Heart right ventricle (tissue), 16 donors: ENCODE data around the gene VSTM4. TPM values are rescaled to one million over a fixed set of nuclear protein-coding genes. Genes with fewer than 3 reads are reported as not detected.

Experiments used
- ATAC-seq, 8 donors: fragments of 200-7000 bp; cut with Tn5 transposase; one replicate each; pipeline ENCODE4 v1.9.1; 2020; ENCODE audit warnings: mild to moderate bottlenecking in 8 of 8, moderate library complexity in 8 of 8, moderate number of reproducible peaks in 1 of 8
- DNase-seq, 2 donors: peaks; one replicate each; pipeline ENCODE4 v3.0.0-alpha.2; 2020
- H3K27ac ChIP-seq, 10 donors: fragments of 200-600 bp; sonication (generic) in 2 of 10; one replicate each; pipeline versions ENCODE4 v1.5.0 to v1.8.0; 2020 to 2022; ENCODE audit warnings: mild to moderate bottlenecking in 3 of 10
- H3K27me3 ChIP-seq, 7 donors: fragments of 200-600 bp; one replicate each; pipeline ENCODE4 v1.8.0; 2021 to 2022; ENCODE audit warnings: mild to moderate bottlenecking in 2 of 7
- H3K36me3 ChIP-seq, 9 donors: fragments of 200-600 bp; sonication (generic) in 1 of 9; one replicate each; pipeline versions ENCODE4 v1.5.0 to v1.8.0; 2020 to 2022; ENCODE audit warnings: mild to moderate bottlenecking in 2 of 9
- H3K4me1 ChIP-seq, 9 donors: fragments of 200-600 bp; sonication (generic) in 1 of 9; one replicate each; pipeline versions ENCODE4 v1.5.0 to v1.8.0; 2020 to 2022; ENCODE audit warnings: mild to moderate bottlenecking in 4 of 9
- H3K4me3 ChIP-seq, 10 donors: fragments of 200-600 bp; sonication (generic) in 2 of 10; one replicate each; pipeline versions ENCODE4 v1.5.0 to v1.8.0; 2020 to 2022; ENCODE audit warnings: mild to moderate bottlenecking in 7 of 10, moderate library complexity in 2 of 10
- H3K9me3 ChIP-seq, 11 donors: fragments of 200-600 bp in 10 of 11; sonication (generic) in 2 of 11; one replicate each; pipeline versions ENCODE4 v1.5.0 to v1.8.0; 2013 to 2022; ENCODE audit warnings: mild to moderate bottlenecking in 2 of 11, control low read depth in 1 of 11, moderate library complexity in 1 of 11
- CTCF ChIP-seq, 9 donors: fragments of 200-600 bp; sonication (generic) in 2 of 9; IDR thresholded peaks; one replicate each; pipeline versions ENCODE4 v1.5.0 to v1.8.0; 2021 to 2022; ENCODE audit warnings: antibody characterized with exemption in 9 of 9, mild to moderate bottlenecking in 5 of 9, moderate library complexity in 1 of 9
- WGBS, 2 donors: extraction: QIAGEN DNeasy Blood & Tissue Kit; methylation state at CpG; one replicate each; pipeline ENCODE4 v1.1.7; 2013; ENCODE audit warnings: inconsistent platforms in 1 of 2; 5-methylcytosine and 5-hydroxymethylcytosine counted together
- intact Hi-C, 10 donors: fragments of 100-400 bp; cut with DNase I; formaldehyde crosslinking; loops; one replicate each; pipeline versions ENCODE4 v1.11.1 to v1.14.2; 2022
- polyA plus RNA-seq, 2 donors: library from polyadenylated mRNA; stranded (reverse); fragments of 200-250 nt; gene quantifications; one replicate each; pipeline ENCODE4 v1.2.3, GENCODE V29; 2013
- total RNA-seq, 10 donors: library from RNA; stranded (reverse); fragmentation: NEBNext Ultra II Directional in 3 of 10; extraction: Animal tissue kit (Norgen Biotek cat#: 25700) in 3 of 10; gene quantifications; one replicate each; pipeline versions ENCODE4 v1.2.1 to v1.2.4, GENCODE V29; 2021 to 2023
- donor health status: Arrhythmogenic right ventricular cardiomyopathy.
- donor health status: ischemic (EF 13 %, LVEDD 7.1; RV severe dilation, severe dysfunction).
- donor health status: healthy with polysubstance abuse.
- donor health status: DM: no; HTN: yes; CAD: no.
- donor health status: DM: no; HTN: no; CAD: no.
- donor health status: ischemic (EF 25% LVEDD 6.9; RV normal size, moderate dysfunction).
- donor health status: ischemic (EF 25% LVEDD 5.7; RV mildly dilated, moderate dysfunction).
- donor health status: healthy.
- donor health status: DM: yes; HTN: yes; CAD: no.
- donor health status: Ischemic cardiomyopathy.
- donor health status: ischemic (EF 35%, LVEDD 5.7; RV mildly dilated, moderate dysfunction).
- donor health status: nonischemic (EF 11% LVEDD 7.7; RV severe dilation, severe dysfunction).
- donor health status: DM: yes; HTN: yes; CAD: no.
- donor health status: PGD.
- donor health status: ischemic (EF 29% LVEDD 5.4; RV normal size, mild dysfunction).
- donor health status: nonischemic (EF 23%, LVEDD 6.1; RV moderate dilation, normal function).

The VSTM4 gene
- total and polyA plus RNA-seq, 12 donors: 5.0 to 26.7 (median 16.3) TPM

- Histone ChIP-seq H3K27ac (no peak overlapping the region), H3K27me3 (peaks cover 0 to 12% (median 0%) of the 10 kb centered on the region in 7 donors), H3K4me3 (no peak overlapping the region), H3K36me3 (no peaks in the 10 kb centered on the region), H3K9me3 (no peaks in the 10 kb centered on the region), H3K4me1 (peaks cover 0 to 26% (median 14%) of the 10 kb centered on the region in 9 donors)
- 50 to 53% methylated on average over 6 of the region's 6 CpGs for WGBS, 2 donors
- no peak for DNase-seq
- intact Hi-C loops: loop anchor here in 4 of 10 donors (5.0 to 10.0 kb wide), 3 partner anchors 114 to 136 kb away; no protein-coding TSS in a partner anchor
- no peak for ATAC-seq
- TF ChIP-seq CTCF (IDR thresholded peaks at IDR 0.05): no peak
These were observed 3.2 kb upstream of the VSTM4 start for GRCh38 chr10:49118430-49119074.

- peaks cover 0 to 37% (median 22%) of the 10 kb centered on the region in 9 donors for H3K4me1 ChIP-seq
- H3K4me3 ChIP-seq: no peak overlapping the region
- H3K27ac ChIP-seq: no peak overlapping the region
- H3K27me3 ChIP-seq: peaks cover 0 to 12% (median 0%) of the 10 kb centered on the region in 7 donors
- no peaks in the 10 kb centered on the region for H3K9me3 ChIP-seq
- 74 to 80% methylated on average over 4 of the region's 4 CpGs for WGBS, 2 donors
- DNase-seq: no peak
- intact Hi-C loops: loop anchor here in 5 of 10 donors (1.0 to 10.0 kb wide), 4 partner anchors 113 to 136 kb away; no protein-coding TSS in a partner anchor
- no peak for TF ChIP-seq CTCF (IDR thresholded peaks at IDR 0.05)
- no peak for ATAC-seq
- no peaks in the 10 kb centered on the region for H3K36me3 ChIP-seq
These were observed 2.2 kb upstream of the VSTM4 start for GRCh38 chr10:49117376-49118070.

DNA sequence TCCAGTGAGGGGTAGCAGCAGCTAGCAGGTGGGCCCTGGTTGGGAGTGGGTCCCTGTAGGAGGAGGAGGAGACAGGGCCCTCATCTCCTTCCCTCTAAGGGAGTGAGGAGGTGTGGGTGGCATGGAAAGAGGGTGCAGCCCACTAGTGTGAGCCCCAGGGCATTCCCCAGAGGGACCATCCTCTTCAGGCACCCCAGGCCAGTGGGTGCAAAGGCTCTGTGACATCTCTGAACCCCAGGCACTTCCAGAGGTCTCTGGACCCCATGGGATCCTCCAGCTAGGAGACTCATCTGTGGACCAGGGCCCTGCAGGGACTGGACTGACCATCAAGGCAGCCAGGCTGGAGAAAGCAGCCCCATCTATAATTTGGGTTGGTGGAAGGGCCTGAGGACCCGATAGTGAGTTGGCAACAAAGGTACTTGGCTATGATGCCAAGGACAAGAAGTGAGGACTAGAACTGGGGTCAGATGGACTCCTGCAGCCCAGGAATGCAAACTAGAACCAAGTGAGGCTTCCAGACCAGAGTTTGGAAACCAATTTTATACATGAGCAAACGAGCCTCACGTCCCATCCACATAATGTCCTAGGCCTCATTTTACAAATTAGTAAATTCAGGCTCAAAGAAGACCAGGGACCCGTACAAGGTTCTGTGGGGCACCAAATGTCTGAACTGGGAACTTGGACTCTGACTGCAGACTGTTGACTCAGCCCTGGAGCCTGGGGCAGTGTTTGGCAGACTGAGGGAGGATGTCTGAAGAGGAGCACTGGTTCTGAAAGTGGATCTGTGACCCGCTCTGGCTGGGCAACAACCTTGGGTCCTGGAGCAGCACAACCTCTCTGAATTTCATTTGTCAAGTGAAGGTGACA is 1.4 kb upstream of the VSTM4 start:
- Histone ChIP-seq H3K9me3 (no peaks in the 10 kb centered on the region), H3K4me3 (no peak overlapping the region), H3K4me1 (peaks cover 0 to 44% (median 29%) of the 10 kb centered on the region in 9 donors), H3K27ac (no peak overlapping the region), H3K27me3 (peaks cover 0 to 12% (median 0%) of the 10 kb centered on the region in 7 donors), H3K36me3 (no peaks in the 10 kb centered on the region)
- DNase-seq (no peak), ATAC-seq (no peak)
- intact Hi-C loops: loop anchor here in 5 of 10 donors (1.0 to 10.0 kb wide), 4 partner anchors 112 to 135 kb away; no protein-coding TSS in a partner anchor
- 83 to 88% methylated on average over 5 of the region's 5 CpGs for WGBS, 2 donors
- no peak for TF ChIP-seq CTCF (IDR thresholded peaks at IDR 0.05)
